NT2/D1 (cell line): Measurements from ENCODE around the gene BAD.

Experiments used
- SUZ12 ChIP-seq: IDR thresholded peaks from 2 replicates; pipeline ENCODE4 v1.6.1; 2011; ENCODE audit not compliant: insufficient read length, insufficient read depth; ENCODE audit errors: extremely low read depth
- YY1 ChIP-seq: IDR thresholded peaks from 2 replicates; pipeline ENCODE4 v1.6.1; 2011; ENCODE audit not compliant: insufficient read length, insufficient read depth
- ZNF274 ChIP-seq: IDR thresholded peaks from 2 replicates; pipeline ENCODE4 v1.6.1; 2011; ENCODE audit warnings: mild to moderate bottlenecking, low read depth, low read length

GRCh38 chr11:64291262-64291751 is 6.8 kb upstream of the BAD start, which contains the start of gene KCNK4:
- TF ChIP-seq ZNF274 (no peak), YY1 (no peak), SUZ12 (peak; percentile 88)
